Measurements from ENCODE around the gene USP49. TPM values are rescaled to one million over a fixed set of nuclear protein-coding genes. Genes with fewer than 3 reads are reported as not detected.

The USP49 gene
- total RNA-seq, 4 donors from 2014 or later = 6.5 to 13.8 (median 8.8) TPM

DNA sequence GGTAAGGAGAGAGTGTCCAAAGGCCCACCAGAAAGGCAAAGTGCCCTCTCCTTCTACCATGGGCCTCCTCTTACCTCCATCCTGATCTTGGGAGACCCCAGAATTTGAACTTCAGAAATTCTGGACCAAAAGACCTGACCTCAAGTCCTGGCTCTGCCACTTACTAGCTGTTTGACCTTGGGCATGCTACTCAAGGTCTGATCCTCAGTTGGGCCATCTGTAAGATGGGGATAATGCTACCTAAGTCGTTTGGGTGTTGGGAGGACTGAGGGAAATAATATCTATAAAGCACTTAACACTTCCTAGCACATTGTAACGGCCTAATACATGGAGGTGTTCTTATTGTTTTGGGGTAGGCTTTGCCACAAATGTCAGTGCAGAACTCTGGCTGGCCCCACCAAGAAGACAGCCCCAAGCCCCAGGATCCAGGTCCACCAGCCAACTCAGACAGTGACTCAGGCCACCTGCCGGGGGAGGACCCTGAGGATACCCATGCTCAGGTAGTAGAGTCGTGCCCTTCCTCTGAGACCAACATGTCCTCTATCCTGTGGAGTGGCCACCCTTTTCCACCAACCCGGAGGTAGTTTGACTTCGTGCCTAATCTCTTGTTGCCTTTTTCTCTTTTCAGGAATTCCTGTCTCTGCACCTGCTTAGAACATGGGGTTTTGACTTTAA lies 111.9 kb downstream of the USP49 start:
- TF ChIP-seq POLR2A (IDR thresholded peaks at IDR 0.05) (no peak), CTCF (IDR thresholded peaks at IDR 0.05) (no peak), EP300 (IDR thresholded peaks at IDR 0.05) (no peak)
- Histone ChIP-seq H3K4me3 (no peak overlapping the region), H3K9me3 (no peaks in the 10 kb centered on the region), H3K27me3 (no peaks in the 10 kb centered on the region), H3K36me3 (peaks cover 0 to 3% (median 0%) of the 10 kb centered on the region in 3 donors), H3K4me1 (peaks cover 4 to 66% (median 31%) of the 10 kb centered on the region in 4 donors), H3K27ac (peak overlapping the region in 1 of 4 donors; percentile 41)
- no peak for DNase-seq (ENCODE audit: low spot score in 2 of 2)
- WGBS, 2 donors = 73 to 77% methylated on average over 6 of the region's 6 CpGs

GRCh38 chr6:41781366-41781730 lies 113.8 kb downstream of the USP49 start:
- DNase-seq (ENCODE audit: low spot score in 2 of 2) = no peak
- H3K36me3 ChIP-seq = peaks cover 0 to 13% (median 0%) of the 10 kb centered on the region in 3 donors
- no peaks in the 10 kb centered on the region for H3K27me3 ChIP-seq
- peak overlapping the region; percentile 58 to 89 (median 70) for H3K4me3 ChIP-seq
- peak overlapping the region in 3 of 4 donors; percentile 73 to 91 (median 85) for H3K27ac ChIP-seq
- no peak for TF ChIP-seq CTCF (IDR thresholded peaks at IDR 0.05)
- no peak for TF ChIP-seq EP300 (IDR thresholded peaks at IDR 0.05)
- no peak for TF ChIP-seq POLR2A (IDR thresholded peaks at IDR 0.05)
- no peaks in the 10 kb centered on the region for H3K9me3 ChIP-seq
- 0 to 20% methylated on average over 3 of the region's 3 CpGs for WGBS, 2 donors
- H3K4me1 ChIP-seq = peaks cover 4 to 73% (median 31%) of the 10 kb centered on the region in 4 donors

DNA sequence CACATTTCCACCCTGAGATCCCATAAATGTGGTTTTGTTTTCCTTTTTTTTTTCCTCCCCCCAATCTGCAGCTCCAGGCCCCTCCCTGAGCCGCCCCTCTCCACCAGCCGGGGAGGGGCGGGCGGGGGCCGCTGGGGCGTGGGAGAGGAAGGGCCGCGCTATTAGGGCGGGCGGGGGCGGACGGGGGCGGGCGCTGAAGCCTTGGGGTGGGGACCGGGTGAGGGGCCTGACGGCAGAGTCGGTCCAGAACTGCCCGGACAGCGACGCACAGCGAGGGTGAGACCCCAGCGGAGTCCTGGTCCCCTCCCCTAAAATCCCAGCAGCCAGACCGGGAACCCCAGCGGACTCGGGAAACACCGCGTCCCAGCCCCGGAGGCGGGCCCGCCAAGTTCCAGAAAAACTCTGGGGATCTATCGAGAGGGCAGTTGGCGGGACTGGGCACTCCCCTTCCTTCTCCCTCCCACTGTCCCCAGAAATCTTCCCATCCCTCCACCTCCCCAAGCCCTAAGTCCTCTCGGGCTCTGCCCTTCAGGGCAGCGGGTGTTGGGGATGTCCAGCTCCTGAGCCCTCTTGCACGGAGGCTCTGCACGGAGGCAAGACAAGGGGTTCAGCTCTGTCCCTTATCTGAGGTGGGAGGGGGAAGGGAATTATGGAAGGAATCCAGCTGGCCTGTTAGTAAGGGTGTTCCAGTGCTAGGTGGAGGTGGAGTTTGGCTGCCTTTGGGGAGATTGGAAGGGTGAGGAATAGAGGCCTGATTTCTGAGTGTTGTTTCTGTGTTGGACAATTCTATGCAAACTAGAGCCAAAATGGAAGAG lies 114.4 kb downstream of the USP49 start, which contains the start of gene PRICKLE4:
PRICKLE4 (plus strand) TSS at position 232 of the 815 bp plus-strand sequence. CDS start 2,692 bp downstream, outside the sequence.
- no peaks in the 10 kb centered on the region for H3K9me3 ChIP-seq
- peaks cover 2 to 67% (median 28%) of the 10 kb centered on the region in 4 donors for H3K4me1 ChIP-seq
- H3K27ac ChIP-seq = peak within 1 kb of the TSS; percentile 73 to 91 (median 80)
- H3K36me3 ChIP-seq = peaks cover 0 to 19% (median 0%) of the 10 kb centered on the region in 3 donors
- 1% methylated on average over 22 to 31 of the region's 36 CpGs for WGBS, 2 donors
- no peaks in the 10 kb centered on the region for H3K27me3 ChIP-seq
- H3K4me3 ChIP-seq = peak within 1 kb of the TSS; percentile 58 to 89 (median 70)
- peak in 1 of 2 donors; percentile 42 for DNase-seq (ENCODE audit: low spot score in 2 of 2)
- no peak for TF ChIP-seq POLR2A (IDR thresholded peaks at IDR 0.05)
- no peak for TF ChIP-seq EP300 (IDR thresholded peaks at IDR 0.05)
- TF ChIP-seq CTCF (IDR thresholded peaks at IDR 0.05) = no peak

GRCh38 chr6:41779788-41780550 lies 115.2 kb downstream of the USP49 start, which contains the start of gene FRS3:
TSS of gene FRS3 (minus strand) at chr6:41779900. CDS start at chr6:41776987, 2,913 bp downstream.
- WGBS, 2 donors = 0% methylated on average over 43 to 48 of the region's 73 CpGs
- Histone ChIP-seq H3K27me3 (no peaks in the 10 kb centered on the region), H3K4me1 (peaks cover 0 to 59% (median 23%) of the 10 kb centered on the region in 4 donors), H3K9me3 (no peaks in the 10 kb centered on the region), H3K4me3 (peak within 1 kb of the TSS; percentile 58 to 89 (median 70)), H3K36me3 (peaks cover 0 to 27% (median 0%) of the 10 kb centered on the region in 3 donors), H3K27ac (peak within 1 kb of the TSS; percentile 73 to 91 (median 80))
- DNase-seq (ENCODE audit: low spot score in 2 of 2) = peak; percentile 94 to 96
- peak in 1 of 2 donors; percentile 49 for TF ChIP-seq POLR2A (IDR thresholded peaks at IDR 0.05)
- TF ChIP-seq CTCF (IDR thresholded peaks at IDR 0.05) = peak; percentile 95 to 99 (median 98)
- peak; percentile 16 to 79 for TF ChIP-seq EP300 (IDR thresholded peaks at IDR 0.05)
